Neural cell (in vitro differentiated cells): ENCODE measurements around the gene GABRB2.

Source experiments
- CTCF ChIP-seq: fragments of 450-650 bp; IDR thresholded peaks from 2 replicates; pipeline ENCODE4 v1.5.1; 2014; ENCODE audit warnings: antibody characterized with exemption, mild to moderate bottlenecking, moderate library complexity; ENCODE audit not compliant: poor library complexity, severe bottlenecking
- POLR2AphosphoS5 ChIP-seq: IDR thresholded peaks from 2 replicates; pipeline ENCODE4 v1.6.1; 2012

GRCh38 chr5:161544350-161544765 is 2.2 kb downstream of the GABRB2 start:
- peak; percentile 81 for TF ChIP-seq CTCF
- no peak for TF ChIP-seq POLR2AphosphoS5
